ENCODE measurements around the gene ZBTB40.

The ZBTB40 gene

GRCh38 chr1:22451702-22452480, at the start of gene ZBTB40:
ZBTB40 (plus strand) TSS chr1:22451851; CDS start chr1:22489949, 38,098 bp downstream.
- DNase-seq (ENCODE audit: low spot score), result peak; percentile 97

DNA sequence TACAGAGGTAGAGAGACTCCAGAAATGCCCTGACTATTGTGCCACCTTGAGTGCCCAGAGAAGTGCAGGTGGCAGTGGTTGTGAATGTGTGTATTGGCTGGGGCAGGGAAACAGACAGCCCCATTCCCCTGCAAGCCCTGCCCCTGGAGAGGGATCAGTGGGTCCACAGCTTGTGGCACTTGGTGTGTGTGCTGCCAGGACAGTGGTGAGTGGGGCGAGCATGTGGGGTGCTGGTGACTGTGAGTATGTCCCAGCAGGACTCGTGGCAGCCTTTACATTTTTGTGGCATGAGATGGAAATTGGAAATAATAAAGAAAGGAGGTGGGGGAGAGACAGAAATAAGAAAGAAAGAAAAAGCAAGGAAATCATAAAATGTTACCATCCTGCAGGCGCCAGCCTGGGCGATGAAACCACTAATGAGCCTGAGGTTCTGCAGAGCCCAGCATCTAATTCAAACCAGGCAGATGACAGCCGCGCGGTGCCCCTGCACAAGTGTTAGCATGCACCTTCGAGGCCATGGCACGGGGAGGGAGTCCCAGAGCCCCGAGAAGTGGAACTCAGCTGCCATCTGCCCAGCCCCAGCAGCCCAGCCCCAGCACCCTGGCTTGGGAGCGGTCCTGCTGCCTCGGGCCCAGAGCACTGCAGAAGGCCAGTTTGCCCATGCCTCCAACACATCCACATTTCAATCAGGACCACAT, 49.1 kb upstream of the ZBTB40 start:
- DNase-seq (ENCODE audit: low spot score), result peak; percentile 30

- no peak for DNase-seq (ENCODE audit: low spot score)
Measured at GRCh38 chr1:22404486-22404885, 47.2 kb upstream of the ZBTB40 start.

GRCh38 chr1:22406722-22407495, 44.7 kb upstream of the ZBTB40 start:
- peak; percentile 31 for DNase-seq (ENCODE audit: low spot score)

DNA sequence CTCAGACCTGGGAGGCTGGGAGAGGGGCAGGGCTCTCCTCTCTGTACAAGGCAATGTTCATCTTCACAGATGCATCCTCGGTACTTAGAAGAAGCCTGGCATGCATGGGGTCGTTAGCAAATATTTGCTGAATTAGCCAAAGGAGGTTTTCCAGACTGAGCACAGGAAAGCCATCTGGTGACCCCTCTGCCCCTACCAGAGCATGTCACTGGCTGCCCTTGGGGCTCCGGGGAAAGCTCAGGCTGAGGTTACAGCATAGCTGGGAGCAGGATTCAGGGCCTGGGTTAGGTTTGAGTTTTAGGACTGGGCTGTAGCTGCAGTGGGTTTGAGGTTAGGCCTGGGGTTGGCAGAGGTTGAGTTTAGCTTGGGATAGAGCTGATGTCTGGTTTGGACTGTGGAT, 43.4 kb upstream of the ZBTB40 start:
- no peak for DNase-seq (ENCODE audit: low spot score)

- no peak for DNase-seq (ENCODE audit: low spot score)
Measured at GRCh38 chr1:22410401-22410800, 41.2 kb upstream of the ZBTB40 start.

DNA sequence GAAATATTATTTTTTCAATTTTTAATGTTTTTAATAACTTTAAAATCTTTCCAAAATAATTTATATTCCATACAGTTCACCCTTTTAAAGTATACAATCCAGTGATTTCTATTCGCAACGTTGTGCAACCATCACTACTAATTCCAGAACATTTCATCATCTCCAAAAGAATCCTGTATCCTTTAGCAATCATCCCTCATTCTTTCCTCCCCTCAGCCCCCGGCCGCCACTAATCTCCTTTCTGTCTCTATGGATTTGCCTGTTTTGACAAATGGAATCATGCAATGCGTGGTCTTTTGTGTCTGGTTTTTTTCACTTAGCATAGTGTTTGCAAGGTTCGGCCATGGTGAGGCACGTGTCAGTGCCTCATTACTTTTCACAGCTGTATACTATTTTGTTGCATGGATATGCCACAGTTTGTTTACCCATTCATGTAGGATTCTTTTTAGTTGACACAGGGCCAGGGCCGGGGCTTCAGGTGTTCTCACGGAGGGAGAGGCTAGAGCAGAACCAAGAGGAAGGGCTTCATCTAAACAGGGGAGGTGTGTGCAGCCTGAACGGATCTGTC, 40.6 kb upstream of the ZBTB40 start:
- DNase-seq (ENCODE audit: low spot score), result no peak

DNA sequence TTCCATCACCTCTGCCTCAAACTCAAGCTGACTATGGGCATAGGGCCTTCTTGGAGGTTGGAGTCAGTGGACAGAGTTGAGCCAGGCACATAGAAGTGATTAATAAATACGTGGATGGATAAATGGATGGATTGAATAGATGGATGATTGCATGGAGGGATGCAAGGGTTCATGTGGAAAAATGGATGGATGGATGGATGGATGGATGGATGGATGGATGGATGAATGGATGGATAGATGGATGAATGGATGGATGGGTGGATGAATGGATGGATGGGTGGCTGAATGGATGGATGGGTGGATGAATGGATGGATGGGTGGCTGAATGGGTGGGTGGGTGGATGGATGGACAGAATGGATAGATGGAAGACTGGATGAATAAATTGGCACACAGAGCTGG, 40.1 kb upstream of the ZBTB40 start:
- no peak for DNase-seq (ENCODE audit: low spot score)

DNA sequence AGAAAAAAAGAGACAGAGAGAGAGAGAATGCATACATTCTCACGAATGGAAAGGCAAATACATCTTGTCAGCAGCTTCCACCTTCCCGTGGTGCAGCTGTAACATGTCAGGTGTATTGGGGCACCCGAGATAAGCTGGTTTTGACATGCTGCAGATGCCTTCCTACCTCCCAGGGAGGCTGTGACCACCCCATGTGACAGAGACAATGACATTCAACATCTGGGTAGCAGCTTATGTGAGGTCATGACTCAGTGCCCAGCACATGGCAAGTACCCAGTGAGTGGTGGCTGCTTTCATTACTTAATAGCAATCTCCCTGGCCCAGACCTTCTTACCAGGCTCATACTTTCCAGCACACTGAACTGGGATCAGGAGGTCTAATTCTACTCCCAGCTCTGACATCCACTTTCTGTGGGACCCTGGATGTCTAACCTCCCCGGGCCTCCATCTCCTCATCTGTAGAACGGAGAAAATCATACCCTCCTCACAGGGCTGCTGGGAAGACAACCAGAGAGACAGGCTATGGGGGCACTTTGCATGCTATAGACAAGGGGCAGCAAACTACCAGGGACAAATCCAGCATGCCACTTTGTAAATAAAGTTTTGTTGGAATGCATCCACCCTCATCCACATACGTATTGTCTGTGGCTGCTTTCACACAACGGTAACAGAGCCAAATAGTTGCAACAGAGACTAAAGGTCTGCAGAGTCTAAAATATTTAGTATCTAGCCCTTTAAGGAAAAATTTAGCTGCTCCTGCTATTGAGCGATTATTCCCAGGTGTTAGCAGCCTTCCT, 38.5 kb upstream of the ZBTB40 start:
- DNase-seq (ENCODE audit: low spot score), result peak; percentile 60

GRCh38 chr1:22413799-22414198, 37.9 kb upstream of the ZBTB40 start:
- no peak for DNase-seq (ENCODE audit: low spot score)

- DNase-seq (ENCODE audit: low spot score), result no peak
Measured at GRCh38 chr1:22414244-22414751, 37.4 kb upstream of the ZBTB40 start.

DNA sequence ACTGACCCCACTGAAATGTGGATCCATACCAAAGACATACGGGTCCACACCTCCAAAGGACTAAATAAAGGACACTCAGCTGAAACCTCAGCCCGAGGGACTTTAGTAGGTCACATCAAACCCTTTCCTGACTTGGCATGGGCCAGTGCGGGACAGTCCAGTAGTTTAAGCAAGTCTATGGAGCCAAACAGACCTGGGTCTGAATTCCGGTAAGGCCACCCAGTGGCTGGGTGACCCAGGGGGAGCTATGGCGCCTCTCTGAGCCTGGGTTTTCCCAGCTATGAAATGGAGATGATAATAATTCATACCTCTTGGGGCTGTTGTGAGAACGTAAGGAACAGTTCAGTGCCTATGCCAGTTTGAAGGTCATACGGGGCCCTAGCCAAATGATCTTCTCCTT, 36.2 kb upstream of the ZBTB40 start:
- DNase-seq (ENCODE audit: low spot score), result no peak

DNA sequence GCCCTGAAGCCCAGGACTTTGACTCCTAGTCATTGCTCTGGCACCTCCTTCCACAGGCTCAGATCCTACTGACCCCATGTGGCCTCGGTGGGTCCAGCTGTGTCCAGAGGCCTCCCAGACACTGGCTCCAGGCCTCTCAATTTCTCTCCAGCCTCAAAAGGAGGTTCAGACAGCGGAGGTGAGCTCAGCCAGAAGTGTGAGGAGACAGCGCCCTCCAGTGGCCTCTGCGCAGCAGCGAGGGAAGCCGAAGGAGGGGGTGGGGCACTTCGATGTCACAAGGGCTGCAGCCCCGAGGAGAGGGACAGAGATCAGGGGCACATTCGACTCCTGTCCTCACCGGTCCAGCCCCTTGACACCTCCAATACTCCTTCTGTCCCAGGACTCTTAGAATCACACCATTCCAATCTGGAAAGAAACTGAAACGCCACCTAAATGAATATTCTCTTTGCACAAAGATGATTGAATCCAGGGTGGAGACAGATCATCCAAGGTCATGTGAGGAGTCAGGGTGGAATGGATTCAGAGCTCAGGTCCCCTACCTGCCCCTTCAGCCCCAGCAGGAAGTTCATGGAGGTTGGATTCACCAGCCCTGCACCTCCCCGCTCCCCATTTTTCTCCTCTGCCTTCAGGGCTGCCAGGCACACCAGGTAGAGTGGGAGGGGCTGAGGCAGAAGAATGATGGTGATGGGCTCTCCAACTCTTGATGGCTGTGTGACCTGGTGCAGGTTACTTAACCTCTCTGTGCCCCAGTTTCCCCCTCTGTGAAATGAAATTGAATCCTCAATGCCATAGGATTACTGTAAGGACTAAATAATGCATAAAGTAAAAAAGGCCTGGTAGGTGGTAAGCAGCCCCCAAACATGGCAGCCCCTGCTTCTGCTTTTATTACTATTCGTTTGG, 34.8 kb upstream of the ZBTB40 start:
- DNase-seq (ENCODE audit: low spot score), result peak; percentile 90

DNA sequence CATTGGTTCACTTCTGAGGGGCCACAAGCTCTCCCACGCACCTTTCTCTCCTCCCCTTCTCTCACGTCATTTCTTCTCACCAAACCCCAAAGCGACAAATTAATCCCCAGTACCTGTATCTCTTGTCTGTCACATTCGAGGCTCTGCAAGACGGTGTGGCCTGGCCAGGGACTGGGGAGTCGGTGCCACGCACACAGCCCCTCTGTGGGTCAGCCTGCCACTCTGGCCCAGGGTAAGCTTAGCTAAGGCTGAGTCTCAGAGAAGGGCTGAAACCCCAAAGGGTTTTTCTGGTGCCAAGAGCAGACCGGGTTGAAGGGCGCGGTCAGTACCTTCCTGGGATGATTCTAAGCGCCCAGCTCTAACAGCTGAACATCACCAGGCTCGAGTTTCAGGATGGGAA, 34.2 kb upstream of the ZBTB40 start:
- DNase-seq (ENCODE audit: low spot score), result no peak

- no peak for DNase-seq (ENCODE audit: low spot score)
Measured at GRCh38 chr1:22418312-22418711, 33.3 kb upstream of the ZBTB40 start.

- peak; percentile 72 for DNase-seq (ENCODE audit: low spot score)
Measured at GRCh38 chr1:22418933-22419382, 32.7 kb upstream of the ZBTB40 start.

DNA sequence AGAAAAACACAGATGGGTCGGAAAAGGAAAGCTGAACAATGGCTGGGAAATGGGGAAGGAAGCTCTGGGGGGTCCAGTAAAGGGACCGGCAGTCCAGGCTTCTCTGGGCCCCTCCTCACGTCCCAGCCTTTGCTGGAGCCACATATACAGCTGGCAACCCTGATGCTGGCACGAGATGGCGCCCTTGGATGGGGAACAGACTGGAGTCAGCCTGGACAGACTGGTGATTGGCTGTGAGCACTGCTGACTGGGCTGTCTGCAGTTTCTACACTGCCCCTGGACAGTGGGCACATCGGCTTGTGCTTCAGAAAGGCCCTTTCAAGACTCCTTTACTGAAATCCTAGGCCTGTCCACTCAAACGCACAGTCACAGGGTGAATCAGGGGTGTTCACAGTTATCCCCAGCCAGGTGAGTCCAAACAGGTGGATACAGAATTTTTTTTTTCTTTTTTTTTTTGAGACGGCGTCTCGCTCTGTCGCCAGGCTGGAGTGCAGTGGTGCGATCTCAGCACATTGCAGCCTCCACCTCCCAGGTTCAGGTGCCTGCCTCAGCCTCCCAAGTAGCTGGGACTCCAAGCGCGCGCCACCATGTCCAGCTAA, 31.1 kb upstream of the ZBTB40 start:
- DNase-seq (ENCODE audit: low spot score), result peak; percentile 93

DNA sequence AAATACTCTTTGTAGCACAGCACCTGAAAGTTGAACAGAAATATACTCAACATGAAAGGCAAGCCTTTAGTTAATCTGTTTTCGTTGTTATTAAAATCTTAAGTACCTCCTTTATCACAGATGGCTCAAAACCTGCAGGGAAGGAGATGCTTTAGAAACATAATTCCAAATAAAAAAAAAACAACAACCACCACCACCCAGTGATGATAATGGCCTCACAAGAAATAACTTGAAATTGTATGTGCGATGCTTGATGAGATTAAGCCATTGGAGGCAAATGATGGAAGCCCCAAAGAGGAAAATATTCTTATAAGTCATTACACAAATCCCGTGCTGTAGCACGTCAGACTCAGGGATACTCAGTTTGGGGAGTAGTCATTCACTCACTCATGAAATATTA, 24.9 kb upstream of the ZBTB40 start:
- DNase-seq (ENCODE audit: low spot score), result no peak

GRCh38 chr1:22428672-22429071, 23.0 kb upstream of the ZBTB40 start:
- peak; percentile 71 for DNase-seq (ENCODE audit: low spot score)

DNA sequence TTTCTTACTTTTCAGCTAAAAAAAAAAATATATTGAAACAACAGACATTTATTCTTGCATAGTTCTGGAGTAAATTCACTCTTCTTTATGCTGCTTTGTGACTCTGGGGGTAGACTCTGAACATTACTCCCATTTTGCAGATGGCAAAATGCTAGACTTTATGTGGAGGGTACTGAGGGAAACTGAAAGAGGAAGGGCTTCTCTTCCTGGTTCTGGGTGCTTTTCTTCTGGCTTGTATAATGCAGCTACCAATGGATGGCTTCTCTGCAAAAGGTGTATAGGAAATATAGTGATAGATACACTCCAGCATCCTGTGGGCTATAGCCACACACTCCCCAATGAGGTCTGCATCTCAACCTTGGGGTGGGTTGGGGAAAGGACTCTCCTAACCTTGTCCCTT, 19.7 kb upstream of the ZBTB40 start:
- DNase-seq (ENCODE audit: low spot score), result no peak
